ENCODE data around the gene RAVER1. TPM values are rescaled to one million over a fixed set of nuclear protein-coding genes. Genes with fewer than 3 reads are reported as not detected.

The RAVER1 gene
- total and polyA plus RNA-seq, 10 of the 15 experiments (the other 5 are each of a cell fraction or from before 2014, with no cell fraction given), result 0.03 to 87.0 (median 12.1) TPM

DNA sequence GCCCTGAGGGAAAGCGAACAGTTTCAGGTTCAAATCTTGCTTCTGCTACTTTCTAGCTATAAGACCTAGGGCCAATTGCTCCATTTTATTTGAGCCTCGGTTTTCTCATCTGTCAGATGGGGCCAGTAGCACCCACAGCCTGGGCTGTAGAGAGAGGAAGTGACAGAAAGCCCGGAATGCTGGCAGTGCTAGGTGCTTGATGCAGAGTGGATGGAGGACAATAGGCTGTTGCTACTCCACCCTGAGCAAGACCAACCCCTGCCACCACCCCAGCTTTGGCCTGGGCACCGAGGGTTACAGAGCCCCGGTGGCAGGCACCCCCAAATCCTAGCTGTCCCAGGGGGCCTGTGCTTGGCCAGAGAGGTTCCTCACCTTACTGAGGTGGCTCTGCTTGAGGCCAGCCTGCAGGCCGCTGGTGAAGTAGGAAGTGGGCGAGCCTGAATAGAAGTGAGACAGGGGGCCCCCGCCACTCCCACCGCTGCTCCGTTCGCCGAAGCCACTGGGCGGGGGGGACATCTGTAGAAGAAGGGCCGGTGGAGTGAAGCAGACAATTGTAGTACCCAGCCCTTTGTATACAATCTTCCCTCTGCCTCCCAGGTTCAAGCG is 15.4 kb downstream of the RAVER1 start:
- in situ Hi-C loops (cut with MboI), result no loop called here

More for the DNA sequence above, 15.4 kb downstream of the RAVER1 start:
- POLR2A ChIA-PET, result no interaction called here
- DNase-seq (ENCODE audit: low read depth, low spot score) (no peak), FAIRE-seq (no peak), ATAC-seq (no peak)
- Histone ChIP-seq H3K4me2 (ENCODE audit: control insufficient read depth, insufficient read depth) (no peak overlapping the region), H3K27me3 (replicated peaks in 1 of 2; ENCODE audit: control insufficient read depth in 2 of 2, insufficient read depth in 2 of 2, low read length in 1 of 2) (no peaks in the 10 kb centered on the region), H3K9me3 (replicated peaks; ENCODE audit: control insufficient read depth, insufficient read depth, low read length) (no peaks in the 10 kb centered on the region), H3K4me1 (ENCODE audit: control insufficient read depth, insufficient read depth, low read length) (peaks cover 5% of the 10 kb centered on the region), H3K9ac (ENCODE audit: control insufficient read depth, insufficient read depth, low read length) (no peak overlapping the region), H3K4me3 (no peak overlapping the region), H3K27ac (ENCODE audit: control insufficient read depth, insufficient read depth) (no peak overlapping the region), H2AFZ (ENCODE audit: control insufficient read depth, low read depth, low read length) (no peak overlapping the region), H3K36me3 (ENCODE audit: control insufficient read depth in 2 of 2, insufficient read depth in 2 of 2, low read length in 1 of 2) (peaks cover 0 to 32% of the 10 kb centered on the region in 2 experiments; a peak in 3 of 4 replicates), H3K79me2 (ENCODE audit: control insufficient read depth, insufficient read depth, low read length) (peaks cover 6% of the 10 kb centered on the region), H4K20me1 (ENCODE audit: control insufficient read depth, insufficient read depth) (no peaks in the 10 kb centered on the region)
- WGBS (ENCODE audit: insufficient coverage, insufficient replicate concordance, low lambda C conversion rate, missing lambda C conversion rate), result 86% methylated on average over 14 of the region's 15 CpGs
- BruUV-seq (replicated peaks), result no TSS peak
- SMC1A ChIA-PET (ENCODE audit: uncharacterized antibody, unreplicated experiment), result no interaction called here
- intact Hi-C loops (cut with micrococcal nuclease; ENCODE audit: unreplicated experiment), result no loop called here
- CTCF ChIA-PET, result interaction anchor here (0.6 kb wide), 1 partner anchor 18 kb away, joined by 3 read pairs; no protein-coding TSS in a partner anchor
- no peak for TF ChIP-seq HDAC6 (IDR thresholded peaks at IDR 0.05; ENCODE audit: unreplicated experiment)
- no peak for TF ChIP-seq ZNF274 (IDR thresholded peaks at IDR 0.05; ENCODE audit: insufficient read depth, insufficient read length)
- no peak for TF ChIP-seq BMI1 (IDR thresholded peaks at IDR 0.05; ENCODE audit: borderline replicate concordance)
- TF ChIP-seq MXI1 (IDR thresholded peaks at IDR 0.05; ENCODE audit: low read depth, low read length), result no peak
- TF ChIP-seq IRF4 (IDR thresholded peaks at IDR 0.05; ENCODE audit: low read depth, low read length), result no peak
- TF ChIP-seq TCF3 (IDR thresholded peaks at IDR 0.05; ENCODE audit: borderline replicate concordance, insufficient read depth, low read depth, low read length), result no peak
- TF ChIP-seq POLR2AphosphoS2 (IDR thresholded peaks at IDR 0.05; ENCODE audit: low read depth, low read length), result no peak
- TF ChIP-seq, protein P1, sequence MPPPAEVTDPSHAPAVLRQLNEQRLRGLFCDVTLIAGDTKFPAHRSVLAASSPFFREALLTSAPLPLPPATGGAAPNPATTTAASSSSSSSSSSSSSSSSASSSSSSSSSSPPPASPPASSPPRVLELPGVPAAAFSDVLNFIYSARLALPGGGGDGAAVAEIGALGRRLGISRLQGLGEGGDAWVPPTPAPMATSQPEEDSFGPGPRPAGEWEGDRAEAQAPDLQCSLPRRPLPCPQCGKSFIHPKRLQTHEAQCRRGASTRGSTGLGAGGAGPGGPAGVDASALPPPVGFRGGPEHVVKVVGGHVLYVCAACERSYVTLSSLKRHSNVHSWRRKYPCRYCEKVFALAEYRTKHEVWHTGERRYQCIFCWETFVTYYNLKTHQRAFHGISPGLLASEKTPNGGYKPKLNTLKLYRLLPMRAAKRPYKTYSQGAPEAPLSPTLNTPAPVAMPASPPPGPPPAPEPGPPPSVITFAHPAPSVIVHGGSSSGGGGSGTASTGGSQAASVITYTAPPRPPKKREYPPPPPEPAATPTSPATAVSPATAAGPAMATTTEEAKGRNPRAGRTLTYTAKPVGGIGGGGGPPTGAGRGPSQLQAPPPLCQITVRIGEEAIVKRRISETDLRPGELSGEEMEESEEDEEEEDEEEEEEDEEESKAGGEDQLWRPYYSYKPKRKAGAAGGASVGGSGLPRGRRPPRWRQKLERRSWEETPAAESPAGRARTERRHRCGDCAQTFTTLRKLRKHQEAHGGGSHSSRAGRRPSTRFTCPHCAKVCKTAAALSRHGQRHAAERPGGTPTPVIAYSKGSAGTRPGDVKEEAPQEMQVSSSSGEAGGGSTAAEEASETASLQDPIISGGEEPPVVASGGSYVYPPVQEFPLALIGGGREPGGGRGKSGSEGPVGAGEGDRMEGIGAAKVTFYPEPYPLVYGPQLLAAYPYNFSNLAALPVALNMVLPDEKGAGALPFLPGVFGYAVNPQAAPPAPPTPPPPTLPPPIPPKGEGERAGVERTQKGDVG (CRISPR knock-in tag; IDR thresholded peaks at IDR 0.05), result no peak
- TF ChIP-seq FOS (IDR thresholded peaks at IDR 0.05; ENCODE audit: borderline replicate concordance, extremely low read depth, insufficient read length), result no peak
- no peak for TF ChIP-seq MLLT1 (IDR thresholded peaks at IDR 0.05)
- no peak for TF ChIP-seq CBX3 (IDR thresholded peaks at IDR 0.05; ENCODE audit: borderline replicate concordance, low read depth)
- RAD21 ChIA-PET (ENCODE audit: unreplicated experiment), result interaction anchor here (0.6 to 1.7 kb wide), 3 partner anchors 16 to 156 kb away, joined by 3 read pairs; partner anchors contain the start of gene RAVER1

All from GM12878 (cell line).